Activated CD8-positive, alpha-beta memory T cell treated with anti-CD3 and anti-CD28 coated beads for 24 hours (primary cell): ENCODE data around the gene RPEL1.

Experiments used
- DNase-seq: peaks from one replicate; pipeline ENCODE4 v3.0.0-alpha.2; 2020

RPEL1 gene

GRCh38 chr10:103280506-103280905 is 34.8 kb downstream of the RPEL1 start:
- DNase-seq, result no peak

DNA sequence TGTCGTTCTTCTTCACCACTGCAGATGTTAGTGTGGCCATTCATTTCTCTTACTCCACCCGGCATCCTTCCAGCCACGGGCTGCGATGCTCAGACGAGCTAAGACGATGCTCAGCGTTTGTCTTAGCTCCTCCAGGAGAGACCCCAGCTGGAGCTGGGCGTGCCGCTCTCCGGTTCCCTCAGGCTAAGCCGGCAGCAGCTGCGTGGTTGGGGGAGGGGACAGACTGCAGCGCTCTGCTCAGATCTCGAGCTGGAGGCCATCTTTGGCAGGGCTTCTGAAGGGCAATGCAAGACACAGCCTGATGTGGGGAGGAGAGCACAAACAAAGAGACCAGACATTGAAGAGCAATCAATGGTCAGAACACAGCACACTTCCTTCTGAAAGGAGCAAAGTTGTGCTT is 36.1 kb downstream of the RPEL1 start:
- no peak for DNase-seq

DNA sequence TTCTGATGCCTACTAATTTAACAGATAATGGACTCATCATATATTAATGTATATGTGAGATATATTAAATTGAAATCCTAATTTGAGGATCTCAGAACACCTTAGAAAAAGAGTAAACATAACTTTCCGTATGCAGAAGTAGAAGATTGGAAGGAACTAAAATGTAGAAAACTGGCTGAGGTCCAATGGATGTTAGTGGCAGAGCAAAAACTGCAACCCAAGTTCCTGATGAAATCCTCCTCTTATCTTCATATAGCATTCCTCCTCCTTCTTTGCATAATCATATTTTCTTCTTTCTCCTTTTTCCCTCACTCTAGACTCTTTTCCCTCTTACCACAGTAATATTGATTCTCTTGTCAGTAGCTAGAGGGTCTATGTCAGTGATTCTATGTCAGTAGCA is 37.3 kb downstream of the RPEL1 start:
- no peak for DNase-seq

GRCh38 chr10:103284170-103284569 is 38.5 kb downstream of the RPEL1 start:
- no peak for DNase-seq

DNA sequence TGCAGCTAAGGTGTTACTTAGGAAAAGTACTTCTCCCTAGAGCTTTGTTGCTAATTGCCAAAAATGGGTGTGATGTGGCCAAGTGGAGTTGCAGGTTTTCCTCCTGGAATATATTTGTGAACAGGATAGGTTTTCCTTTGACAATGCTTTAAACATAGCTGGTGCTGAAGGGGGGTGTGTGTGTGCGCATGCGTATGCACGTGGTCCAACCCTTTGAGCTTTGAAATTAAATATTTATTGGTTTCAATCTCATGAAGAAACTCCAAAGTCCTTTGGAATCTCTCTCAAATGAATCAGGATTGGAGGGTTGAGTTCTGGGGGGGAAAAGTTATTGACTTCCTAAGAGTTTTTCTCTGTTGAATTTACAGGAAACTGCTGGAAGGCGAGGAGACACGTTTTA is 42.3 kb downstream of the RPEL1 start:
- no peak for DNase-seq

DNA sequence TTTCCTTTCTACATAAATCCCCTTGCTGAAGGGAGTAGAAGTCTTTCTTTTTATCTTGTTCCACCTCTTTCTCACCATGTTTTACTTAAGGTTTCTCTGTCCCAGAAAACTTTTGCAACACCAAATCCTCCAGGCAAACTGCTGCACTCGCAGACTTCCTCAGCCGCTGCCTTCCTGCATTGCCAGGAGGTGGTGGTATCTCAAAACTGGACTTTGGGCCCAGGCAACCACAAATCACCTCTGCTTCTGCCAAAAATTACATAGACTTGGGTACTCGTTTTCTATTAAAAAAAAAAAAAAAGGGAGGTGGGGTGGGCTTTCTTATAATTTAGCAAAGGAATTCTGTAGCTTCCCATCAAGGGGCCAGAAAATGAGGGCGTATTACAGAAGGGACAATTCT is 45.9 kb downstream of the RPEL1 start:
- no peak for DNase-seq

- no peak for DNase-seq
Measured at GRCh38 chr10:103295374-103296015, 49.8 kb downstream of the RPEL1 start.
